ENCODE results near the gene PRKCB.

Gene PRKCB

DNA sequence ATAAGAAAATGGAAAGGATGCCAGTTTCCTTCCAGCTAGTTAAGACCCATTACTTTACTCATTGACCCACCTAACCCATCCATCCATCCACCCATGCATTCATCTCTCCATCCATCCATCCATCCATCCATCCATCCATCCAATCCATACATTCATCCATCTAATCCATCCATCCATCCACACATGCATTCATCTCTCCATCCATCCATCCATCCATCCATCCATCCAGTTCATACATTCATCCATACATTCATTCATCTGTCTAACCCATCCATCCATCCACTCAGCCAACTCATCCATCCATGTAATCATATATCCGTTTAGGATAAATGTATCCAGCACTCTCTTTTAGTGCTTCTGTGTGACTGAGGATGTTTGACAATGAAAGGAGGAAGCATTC, 241.5 kb downstream of the PRKCB start:
- no peak overlapping the region for H3K4me3 ChIP-seq (ENCODE audit: low read depth, low read length)
- DNase-seq (ENCODE audit: low read depth) = no peak
- no peak for TF ChIP-seq CTCF (IDR thresholded peaks at IDR 0.05; ENCODE audit: insufficient read depth, low read depth, low read length, missing control alignments)

- DNase-seq (ENCODE audit: low read depth) = no peak
- H3K4me3 ChIP-seq (ENCODE audit: low read depth, low read length) = no peak overlapping the region
- TF ChIP-seq CTCF (IDR thresholded peaks at IDR 0.05; ENCODE audit: insufficient read depth, low read depth, low read length, missing control alignments) = no peak
These were observed 242.2 kb downstream of the PRKCB start for GRCh38 chr16:24077966-24078365.

- no peak for TF ChIP-seq CTCF (IDR thresholded peaks at IDR 0.05; ENCODE audit: insufficient read depth, low read depth, low read length, missing control alignments)
- H3K4me3 ChIP-seq (ENCODE audit: low read depth, low read length) = no peak overlapping the region
- DNase-seq (ENCODE audit: low read depth) = no peak
These were observed 249.9 kb downstream of the PRKCB start for GRCh38 chr16:24085666-24086065.

DNA sequence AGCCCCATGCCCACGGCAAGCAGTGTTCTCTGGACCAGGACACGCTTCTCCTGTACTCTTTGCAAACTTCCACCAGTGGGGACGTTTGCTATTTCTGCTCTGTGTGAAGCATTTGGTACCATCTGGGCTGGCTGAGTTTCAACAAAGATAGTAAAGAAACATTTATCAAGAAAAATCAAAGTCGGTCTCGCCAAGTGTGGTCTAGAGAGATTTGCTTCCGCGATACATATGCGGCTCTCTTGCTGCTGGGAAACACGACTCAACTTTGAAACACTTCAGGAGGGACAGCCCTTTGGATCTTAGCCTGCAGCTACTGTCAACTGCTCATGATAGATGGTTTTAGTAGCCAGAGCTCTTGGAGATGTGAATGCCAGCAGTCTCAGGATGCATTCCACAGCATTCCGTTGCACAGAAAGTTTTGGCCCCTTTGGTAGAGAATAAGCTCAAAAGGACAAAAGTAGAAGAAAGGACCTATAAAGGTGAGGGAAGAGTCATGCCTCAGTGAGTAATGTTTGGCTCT, 252.2 kb downstream of the PRKCB start:
- no peak for DNase-seq (ENCODE audit: low read depth)
- no peak overlapping the region for H3K4me3 ChIP-seq (ENCODE audit: low read depth, low read length)
- TF ChIP-seq CTCF (IDR thresholded peaks at IDR 0.05; ENCODE audit: insufficient read depth, low read depth, low read length, missing control alignments) = no peak

DNA sequence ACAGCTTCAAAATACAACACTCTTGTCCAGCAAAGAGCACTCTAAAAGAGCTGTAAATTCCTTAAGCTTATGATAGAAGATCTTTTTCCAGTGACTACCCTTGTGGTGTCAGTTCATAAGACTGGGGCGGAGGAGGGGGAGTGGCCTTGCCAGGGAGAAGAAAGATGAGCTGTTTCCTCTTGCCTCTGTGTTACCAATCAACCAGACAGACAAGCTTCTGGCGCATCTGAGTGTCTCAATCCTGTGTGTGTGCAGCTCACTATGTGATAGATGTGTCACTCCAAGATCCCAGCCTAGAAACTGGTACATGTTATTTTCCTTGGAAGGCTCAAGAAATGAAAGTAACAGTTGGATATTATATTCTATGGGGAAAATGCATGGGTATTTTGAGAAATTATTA, 253.0 kb downstream of the PRKCB start:
- DNase-seq (ENCODE audit: low read depth) = no peak
- H3K4me3 ChIP-seq (ENCODE audit: low read depth, low read length) = no peak overlapping the region
- no peak for TF ChIP-seq CTCF (IDR thresholded peaks at IDR 0.05; ENCODE audit: insufficient read depth, low read depth, low read length, missing control alignments)

GRCh38 chr16:24091125-24091524, 255.3 kb downstream of the PRKCB start:
- H3K4me3 ChIP-seq (ENCODE audit: low read depth, low read length) = no peak overlapping the region
- TF ChIP-seq CTCF (IDR thresholded peaks at IDR 0.05; ENCODE audit: insufficient read depth, low read depth, low read length, missing control alignments) = no peak
- DNase-seq (ENCODE audit: low read depth) = no peak

- no peak for DNase-seq (ENCODE audit: low read depth)
- no peak overlapping the region for H3K4me3 ChIP-seq (ENCODE audit: low read depth, low read length)
- no peak for TF ChIP-seq CTCF (IDR thresholded peaks at IDR 0.05; ENCODE audit: insufficient read depth, low read depth, low read length, missing control alignments)
These were observed 257.3 kb downstream of the PRKCB start for GRCh38 chr16:24093049-24093448.
